WTC11 (cell line): ENCODE data around the gene TSPAN32. TPM values are rescaled to one million over a fixed set of nuclear protein-coding genes. Genes with fewer than 3 reads are reported as not detected.

ENCODE experiments used
- ATAC-seq: fragments of 200-7000 bp; cut with Tn5 transposase; 2 replicates; pipeline ENCODE4 v1.10.0; 2021; ENCODE audit warnings: mild to moderate bottlenecking, moderate library complexity
- CTCF ChIA-PET: fragments of 300-600 bp; sonication (Branson Sonifier 250); formaldehyde crosslinking; loops from one replicate; lab custom pipeline; 2021; ENCODE audit warnings: antibody characterized with exemption; lab: Charles Lee
- POLR2A ChIA-PET: fragments of 350-600 bp; sonication (Branson Sonifier 250); formaldehyde crosslinking; loops from one replicate; lab custom pipeline; 2021; ENCODE audit warnings: antibody characterized with exemption; lab: Charles Lee
- DNase-seq: peaks from one replicate; pipeline ENCODE4 v3.0.0; 2021; ENCODE audit warnings: low spot score
- H3K27ac Mint-ChIP-seq: 2 replicates; pipeline ENCODE4 v1.8.0; 2021; ENCODE audit warnings: mixed read lengths
- H3K27me3 Mint-ChIP-seq: 2 replicates; pipeline ENCODE4 v1.8.0; 2021; ENCODE audit warnings: low read depth, mild to moderate bottlenecking, moderate library complexity, mixed read lengths
- H3K36me3 Mint-ChIP-seq: 2 replicates; pipeline ENCODE4 v1.8.0; 2021; ENCODE audit warnings: mixed read lengths
- H3K4me1 Mint-ChIP-seq: 2 replicates; pipeline ENCODE4 v1.8.0; 2022; ENCODE audit warnings: mixed read lengths
- H3K4me3 Mint-ChIP-seq: 2 replicates; pipeline ENCODE4 v1.8.0; 2021; ENCODE audit warnings: mild to moderate bottlenecking, moderate library complexity, mixed read lengths
- H3K9me3 Mint-ChIP-seq: 2 replicates; pipeline ENCODE4 v1.8.0; 2021; ENCODE audit warnings: mixed read lengths
- CBFB ChIP-seq: sonication (generic); formaldehyde crosslinking; IDR thresholded peaks from 2 replicates; pipeline ENCODE4 v1.8.1; 2022; ENCODE audit warnings: mild to moderate bottlenecking, low read depth, missing genetic modification reagents
- CREB1 ChIP-seq: sonication (generic); formaldehyde crosslinking; IDR thresholded peaks from 2 replicates; pipeline ENCODE4 v1.8.0; 2023; ENCODE audit warnings: mild to moderate bottlenecking, missing genetic modification reagents
- ELF4 ChIP-seq: sonication (generic); formaldehyde crosslinking; IDR thresholded peaks from 2 replicates; pipeline ENCODE4 v1.8.1; 2022; ENCODE audit warnings: low read depth, mild to moderate bottlenecking, moderate library complexity, missing genetic modification reagents
- ESRRA ChIP-seq: sonication (generic); formaldehyde crosslinking; IDR thresholded peaks from 2 replicates; pipeline ENCODE4 v1.8.1; 2022; ENCODE audit warnings: mild to moderate bottlenecking, missing genetic modification reagents, borderline replicate concordance
- NFYB ChIP-seq: sonication (generic); formaldehyde crosslinking; conservative IDR thresholded peaks from 2 replicates; pipeline ENCODE4 v1.8.0; 2022; ENCODE audit warnings: low read depth, missing genetic modification reagents
- RORB ChIP-seq: fragments of 250-450 bp; sonication (Bioruptor Pico); IDR thresholded peaks from 2 replicates; pipeline ENCODE4 v1.9.0; 2021; ENCODE audit warnings: mild to moderate bottlenecking
- TCF7 ChIP-seq: sonication (generic); formaldehyde crosslinking; IDR thresholded peaks from 2 replicates; pipeline ENCODE4 v1.8.0; 2022; ENCODE audit warnings: mild to moderate bottlenecking, low read depth, missing genetic modification reagents, moderate library complexity
- USF1 ChIP-seq: sonication (generic); formaldehyde crosslinking; IDR thresholded peaks from 2 replicates; pipeline ENCODE4 v1.8.0; 2022; ENCODE audit warnings: mild to moderate bottlenecking, missing genetic modification reagents
- total RNA-seq: library from RNA; stranded (reverse); gene quantifications from 3 replicates; pipeline ENCODE4 v1.2.3, GENCODE V29; 2021
- TF ChIP-seq, protein P1 (sequence below): fragments of 250-450 bp; sonication (Bioruptor Pico); IDR thresholded peaks from 2 replicates; pipeline ENCODE4 v1.8.0; 2021; ENCODE audit warnings: mild to moderate bottlenecking
- TF ChIP-seq, protein P2 (sequence below): sonication (generic); formaldehyde crosslinking; IDR thresholded peaks from 2 replicates; pipeline ENCODE4 v1.8.1; 2022; ENCODE audit warnings: missing genetic modification reagents, borderline replicate concordance
- TF ChIP-seq, protein P3 (sequence below): sonication (generic); formaldehyde crosslinking; IDR thresholded peaks from 2 replicates; pipeline ENCODE4 v1.8.1; 2023; ENCODE audit warnings: mild to moderate bottlenecking, missing genetic modification reagents
- TF ChIP-seq, protein P4 (sequence below): fragments of 200-600 bp; IDR thresholded peaks from 2 replicates; pipeline ENCODE4 v1.8.0; 2022; ENCODE audit warnings: antibody characterized with exemption

TSPAN32 gene
- total RNA-seq, 1 experiment from 2014 or later: not detected

DNA sequence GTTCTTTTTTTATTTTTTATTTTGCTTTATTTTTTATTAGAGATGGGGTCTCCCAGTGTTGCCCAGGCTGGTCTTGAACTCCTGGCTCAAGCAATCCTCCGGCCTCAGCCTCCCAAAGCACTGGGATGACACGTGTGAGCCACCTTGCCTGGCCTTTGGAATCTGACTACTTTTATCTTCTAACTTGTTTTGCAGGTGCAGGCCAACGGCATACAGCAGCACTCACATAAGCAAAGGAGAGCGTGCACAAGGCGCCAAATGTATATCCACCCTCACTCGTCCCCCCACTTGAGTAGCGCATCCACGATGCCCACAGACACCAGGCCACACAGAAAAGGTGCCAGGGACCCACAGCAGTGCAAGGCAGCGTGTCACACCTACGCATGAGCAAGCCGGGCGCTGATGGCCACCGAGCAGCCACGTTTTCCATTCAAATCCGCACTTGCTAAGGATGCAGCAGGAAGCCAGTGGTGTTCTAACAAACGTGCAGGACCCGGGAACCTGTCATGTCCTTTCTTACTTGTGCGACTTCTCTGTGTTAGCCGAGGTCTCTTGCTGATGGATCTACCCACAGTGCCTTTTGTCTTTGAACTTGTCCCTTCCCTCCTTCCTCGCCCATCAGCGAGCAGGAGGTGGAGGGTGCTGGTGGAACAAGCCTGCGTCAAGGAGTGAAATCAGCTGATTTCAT is 37.3 kb upstream of the TSPAN32 start:
- no peak overlapping the region for H3K4me3 Mint-ChIP-seq

DNA sequence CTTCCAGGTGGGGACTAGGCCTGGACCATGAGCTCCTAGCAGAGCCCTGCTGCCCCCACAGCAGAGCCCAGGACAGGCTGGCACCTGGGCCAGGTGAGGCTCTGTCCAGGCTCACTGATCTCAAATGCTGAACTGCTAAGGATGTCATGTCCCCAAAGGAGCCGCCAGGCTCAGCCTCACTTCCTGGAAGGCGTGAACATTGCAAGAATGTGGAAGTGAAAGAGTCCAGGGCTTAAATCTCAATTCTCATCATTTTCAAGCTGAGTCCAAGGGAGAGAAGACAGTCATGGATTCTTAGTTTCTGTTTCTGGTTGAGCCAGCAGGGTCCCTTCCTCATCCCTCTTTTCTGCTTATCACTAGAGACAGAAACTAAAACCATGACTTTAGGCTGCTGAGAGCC is 36.4 kb upstream of the TSPAN32 start:
- Mint-ChIP-seq H3K4me3 (no peak overlapping the region), H3K27me3 (peaks cover 44% of the 10 kb centered on the region)
- CTCF ChIA-PET: no interaction called here

More for the DNA sequence above, 37.3 kb upstream of the TSPAN32 start:
- no peaks in the 10 kb centered on the region for H3K9me3 Mint-ChIP-seq
- peaks cover 42% of the 10 kb centered on the region for H3K27me3 Mint-ChIP-seq
- H3K4me1 Mint-ChIP-seq: peaks cover 8% of the 10 kb centered on the region
- DNase-seq (no peak), ATAC-seq (no peak)
- ChIA-PET POLR2A (no interaction called here), CTCF (no interaction called here)
- TF ChIP-seq, protein P1, sequence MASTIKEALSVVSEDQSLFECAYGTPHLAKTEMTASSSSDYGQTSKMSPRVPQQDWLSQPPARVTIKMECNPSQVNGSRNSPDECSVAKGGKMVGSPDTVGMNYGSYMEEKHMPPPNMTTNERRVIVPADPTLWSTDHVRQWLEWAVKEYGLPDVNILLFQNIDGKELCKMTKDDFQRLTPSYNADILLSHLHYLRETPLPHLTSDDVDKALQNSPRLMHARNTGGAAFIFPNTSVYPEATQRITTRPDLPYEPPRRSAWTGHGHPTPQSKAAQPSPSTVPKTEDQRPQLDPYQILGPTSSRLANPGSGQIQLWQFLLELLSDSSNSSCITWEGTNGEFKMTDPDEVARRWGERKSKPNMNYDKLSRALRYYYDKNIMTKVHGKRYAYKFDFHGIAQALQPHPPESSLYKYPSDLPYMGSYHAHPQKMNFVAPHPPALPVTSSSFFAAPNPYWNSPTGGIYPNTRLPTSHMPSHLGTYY (CRISPR knock-in tag): no peak
- TF ChIP-seq ESRRA (CRISPR knock-in tag) (no peak), NFYB (CRISPR knock-in tag) (no peak), ELF4 (CRISPR knock-in tag) (no peak)
- TF ChIP-seq, protein P2, sequence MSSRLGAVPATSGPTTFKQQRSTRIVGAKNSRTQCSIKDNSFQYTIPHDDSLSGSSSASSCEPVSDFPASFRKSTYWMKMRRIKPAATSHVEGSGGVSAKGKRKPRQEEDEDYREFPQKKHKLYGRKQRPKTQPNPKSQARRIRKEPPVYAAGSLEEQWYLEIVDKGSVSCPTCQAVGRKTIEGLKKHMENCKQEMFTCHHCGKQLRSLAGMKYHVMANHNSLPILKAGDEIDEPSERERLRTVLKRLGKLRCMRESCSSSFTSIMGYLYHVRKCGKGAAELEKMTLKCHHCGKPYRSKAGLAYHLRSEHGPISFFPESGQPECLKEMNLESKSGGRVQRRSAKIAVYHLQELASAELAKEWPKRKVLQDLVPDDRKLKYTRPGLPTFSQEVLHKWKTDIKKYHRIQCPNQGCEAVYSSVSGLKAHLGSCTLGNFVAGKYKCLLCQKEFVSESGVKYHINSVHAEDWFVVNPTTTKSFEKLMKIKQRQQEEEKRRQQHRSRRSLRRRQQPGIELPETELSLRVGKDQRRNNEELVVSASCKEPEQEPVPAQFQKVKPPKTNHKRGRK: no peak
- H3K36me3 Mint-ChIP-seq: no peaks in the 10 kb centered on the region
- no peak overlapping the region for H3K27ac Mint-ChIP-seq

More for the DNA sequence above, 36.4 kb upstream of the TSPAN32 start:
- Mint-ChIP-seq H3K9me3 (no peaks in the 10 kb centered on the region), H3K36me3 (no peaks in the 10 kb centered on the region), H3K4me1 (peaks cover 8% of the 10 kb centered on the region), H3K27ac (no peak overlapping the region)
- POLR2A ChIA-PET: no interaction called here
- no peak for ATAC-seq
- TF ChIP-seq, protein P3, sequence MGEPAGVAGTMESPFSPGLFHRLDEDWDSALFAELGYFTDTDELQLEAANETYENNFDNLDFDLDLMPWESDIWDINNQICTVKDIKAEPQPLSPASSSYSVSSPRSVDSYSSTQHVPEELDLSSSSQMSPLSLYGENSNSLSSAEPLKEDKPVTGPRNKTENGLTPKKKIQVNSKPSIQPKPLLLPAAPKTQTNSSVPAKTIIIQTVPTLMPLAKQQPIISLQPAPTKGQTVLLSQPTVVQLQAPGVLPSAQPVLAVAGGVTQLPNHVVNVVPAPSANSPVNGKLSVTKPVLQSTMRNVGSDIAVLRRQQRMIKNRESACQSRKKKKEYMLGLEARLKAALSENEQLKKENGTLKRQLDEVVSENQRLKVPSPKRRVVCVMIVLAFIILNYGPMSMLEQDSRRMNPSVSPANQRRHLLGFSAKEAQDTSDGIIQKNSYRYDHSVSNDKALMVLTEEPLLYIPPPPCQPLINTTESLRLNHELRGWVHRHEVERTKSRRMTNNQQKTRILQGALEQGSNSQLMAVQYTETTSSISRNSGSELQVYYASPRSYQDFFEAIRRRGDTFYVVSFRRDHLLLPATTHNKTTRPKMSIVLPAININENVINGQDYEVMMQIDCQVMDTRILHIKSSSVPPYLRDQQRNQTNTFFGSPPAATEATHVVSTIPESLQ (CRISPR knock-in tag): no peak
- no peak for TF ChIP-seq TCF7 (CRISPR knock-in tag)
- no peak for TF ChIP-seq CBFB
- TF ChIP-seq CREB1 (CRISPR knock-in tag): no peak
- TF ChIP-seq USF1 (CRISPR knock-in tag): no peak
- TF ChIP-seq, protein P4, sequence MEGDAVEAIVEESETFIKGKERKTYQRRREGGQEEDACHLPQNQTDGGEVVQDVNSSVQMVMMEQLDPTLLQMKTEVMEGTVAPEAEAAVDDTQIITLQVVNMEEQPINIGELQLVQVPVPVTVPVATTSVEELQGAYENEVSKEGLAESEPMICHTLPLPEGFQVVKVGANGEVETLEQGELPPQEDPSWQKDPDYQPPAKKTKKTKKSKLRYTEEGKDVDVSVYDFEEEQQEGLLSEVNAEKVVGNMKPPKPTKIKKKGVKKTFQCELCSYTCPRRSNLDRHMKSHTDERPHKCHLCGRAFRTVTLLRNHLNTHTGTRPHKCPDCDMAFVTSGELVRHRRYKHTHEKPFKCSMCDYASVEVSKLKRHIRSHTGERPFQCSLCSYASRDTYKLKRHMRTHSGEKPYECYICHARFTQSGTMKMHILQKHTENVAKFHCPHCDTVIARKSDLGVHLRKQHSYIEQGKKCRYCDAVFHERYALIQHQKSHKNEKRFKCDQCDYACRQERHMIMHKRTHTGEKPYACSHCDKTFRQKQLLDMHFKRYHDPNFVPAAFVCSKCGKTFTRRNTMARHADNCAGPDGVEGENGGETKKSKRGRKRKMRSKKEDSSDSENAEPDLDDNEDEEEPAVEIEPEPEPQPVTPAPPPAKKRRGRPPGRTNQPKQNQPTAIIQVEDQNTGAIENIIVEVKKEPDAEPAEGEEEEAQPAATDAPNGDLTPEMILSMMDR: no peak
- no peak for TF ChIP-seq RORB (CRISPR knock-in tag)
- TF ChIP-seq NFYB (CRISPR knock-in tag): no peak
- DNase-seq: no peak
